Stimulated activated naive CD8-positive, alpha-beta T cell treated with anti-CD3 and anti-CD28 coated beads, Interleukin-15, Interleukin-2, amounts not matched to agents 100 ng/mL and 50 ng/mL, for 24 hours (primary cell): ENCODE results near the gene TYW1.
"Not testable (repeated sequence)": the region's sequence is repeated elsewhere in the genome, so short reads cannot be mapped to it uniquely, and the experiment has no call there.

Source experiments
- H3K27ac Mint-ChIP-seq: one replicate; pipeline ENCODE4 v1.8.0; 2021; ENCODE audit warnings: mild to moderate bottlenecking, mixed read lengths
- H3K27me3 Mint-ChIP-seq: one replicate; pipeline ENCODE4 v1.8.0; 2021; ENCODE audit warnings: mixed read lengths
- H3K36me3 Mint-ChIP-seq: one replicate; pipeline ENCODE4 v1.8.0; 2021; ENCODE audit warnings: low read depth, mixed read lengths
- H3K4me1 Mint-ChIP-seq: one replicate; pipeline ENCODE4 v1.8.0; 2021; ENCODE audit warnings: low read depth, mixed read lengths
- H3K4me3 Mint-ChIP-seq: one replicate; pipeline ENCODE4 v1.8.0; 2021; ENCODE audit warnings: mild to moderate bottlenecking, mixed read lengths
- H3K9me3 Mint-ChIP-seq: one replicate; pipeline ENCODE4 v1.8.0; 2021; ENCODE audit warnings: mixed read lengths

TYW1 gene

DNA sequence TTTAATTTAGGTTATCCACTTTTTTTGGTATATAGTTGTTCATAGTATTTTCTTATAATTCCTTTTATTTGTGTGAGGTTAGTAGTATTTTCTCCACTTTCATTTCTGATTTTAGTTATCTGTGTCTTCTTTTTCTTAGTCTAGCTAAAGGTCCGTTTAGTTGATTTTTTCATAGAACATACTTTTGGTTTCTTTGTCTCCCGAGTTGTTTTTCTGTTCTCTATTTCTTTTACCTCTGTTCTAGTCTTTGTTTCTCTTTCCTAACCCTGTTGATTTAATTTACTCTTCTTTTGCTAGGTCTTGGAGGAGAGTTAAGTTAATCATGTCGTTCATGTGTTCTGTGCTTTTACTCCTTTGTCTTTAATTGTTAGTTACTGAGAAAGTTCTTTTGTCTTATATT lies 174.5 kb downstream of the TYW1 start:
- H3K9me3 Mint-ChIP-seq, H3K27ac Mint-ChIP-seq, H3K4me3 Mint-ChIP-seq: not testable (repeated sequence)

DNA sequence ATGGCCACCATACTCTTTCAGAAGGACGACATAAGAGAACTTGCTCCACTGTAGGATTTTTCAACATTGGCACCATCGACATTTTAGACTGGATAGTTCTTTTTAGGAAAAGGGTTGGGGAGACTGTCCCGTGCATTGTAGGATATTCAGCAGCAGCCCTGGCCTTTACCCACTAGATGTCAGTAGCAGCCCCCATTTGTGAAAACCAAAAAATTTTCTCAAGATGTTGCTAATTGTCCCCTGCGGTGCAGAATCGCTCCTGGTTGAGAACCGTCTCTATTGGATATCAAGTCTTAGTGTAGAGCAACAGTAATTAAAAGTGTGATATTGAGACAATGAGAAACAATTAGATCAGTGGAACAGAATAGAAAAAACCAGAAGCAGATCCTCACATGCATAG lies 180.1 kb downstream of the TYW1 start:
- H3K4me3 Mint-ChIP-seq, H3K4me1 Mint-ChIP-seq, H3K27ac Mint-ChIP-seq, H3K9me3 Mint-ChIP-seq, H3K36me3 Mint-ChIP-seq, H3K27me3 Mint-ChIP-seq: not testable (repeated sequence)

More for the DNA sequence above, 174.5 kb downstream of the TYW1 start:
- H3K27me3 Mint-ChIP-seq, H3K36me3 Mint-ChIP-seq, H3K4me1 Mint-ChIP-seq: not testable (repeated sequence)

DNA sequence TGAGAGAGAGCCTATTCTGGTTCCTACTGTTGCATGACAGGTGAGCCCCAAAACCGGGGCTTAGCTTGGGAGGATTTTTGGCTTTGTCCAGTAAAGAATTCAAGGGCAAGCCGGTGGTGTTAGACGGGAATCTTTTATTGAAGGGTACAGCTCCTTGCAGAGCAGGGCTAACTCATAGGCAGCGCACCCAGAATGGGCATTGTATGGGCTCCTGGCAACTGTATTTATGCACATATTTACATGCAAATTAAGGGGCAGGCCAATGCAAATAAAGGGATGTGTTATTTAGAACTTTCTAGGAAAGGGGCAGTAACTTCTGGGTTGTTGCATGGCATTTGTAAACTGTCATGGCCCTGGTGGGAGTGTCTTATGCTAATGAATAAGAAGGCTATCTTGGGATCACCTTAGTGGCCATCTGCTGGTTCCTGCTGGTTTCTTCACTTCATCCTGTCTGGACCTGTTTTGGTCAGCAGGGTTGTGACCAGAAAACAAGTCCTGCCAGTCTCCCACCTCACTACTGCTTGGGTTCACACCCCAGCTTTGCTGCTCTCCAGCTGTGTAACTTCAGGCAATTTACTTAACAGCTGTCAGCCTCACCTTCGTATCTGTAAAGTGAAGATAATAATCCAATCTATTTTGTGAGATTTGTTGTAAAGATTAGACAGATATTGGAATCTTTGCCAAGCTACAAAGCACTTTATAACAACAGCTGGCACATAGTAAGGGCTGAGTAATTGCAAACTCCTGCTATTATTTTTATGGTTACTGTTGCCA lies 182.5 kb downstream of the TYW1 start:
- H3K36me3 Mint-ChIP-seq, H3K27ac Mint-ChIP-seq, H3K4me1 Mint-ChIP-seq, H3K27me3 Mint-ChIP-seq, H3K4me3 Mint-ChIP-seq, H3K9me3 Mint-ChIP-seq: not testable (repeated sequence)

DNA sequence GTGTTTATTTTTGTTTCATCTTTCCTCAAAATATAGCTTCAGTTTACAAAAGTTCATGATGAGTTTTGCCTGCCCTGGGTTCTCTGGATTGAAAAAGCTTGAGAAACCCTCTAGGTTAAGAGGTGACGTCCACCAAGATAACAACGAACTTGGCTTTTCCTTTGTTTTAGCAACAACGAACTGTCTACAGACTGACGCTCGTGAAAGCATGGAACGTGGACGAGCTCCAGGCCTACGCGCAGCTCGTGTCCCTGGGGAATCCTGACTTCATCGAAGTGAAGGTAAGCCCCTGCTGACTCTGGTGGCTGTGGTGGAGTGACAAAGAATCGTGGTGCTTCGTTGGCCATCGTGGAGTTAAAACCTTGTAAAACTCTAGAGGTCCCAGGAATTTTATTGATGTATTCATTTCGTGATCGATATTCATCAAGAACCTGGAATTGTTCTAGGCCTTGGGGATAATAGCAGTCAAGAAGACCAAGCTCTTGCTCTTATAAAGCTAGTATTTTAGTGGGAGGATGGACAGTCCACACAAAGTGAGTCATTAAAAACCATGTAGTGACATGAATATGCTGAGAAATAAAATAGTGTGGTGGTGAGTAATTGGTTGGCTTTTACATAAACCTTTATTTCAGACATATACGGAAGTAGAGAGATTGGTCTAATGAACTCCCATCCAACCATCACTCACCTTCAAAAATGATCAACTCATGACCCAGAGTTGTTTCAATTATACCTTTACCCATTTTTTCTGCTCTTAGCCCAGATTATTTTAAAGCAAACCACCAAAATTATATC lies 186.5 kb downstream of the TYW1 start:
- not testable (repeated sequence) for H3K27me3 Mint-ChIP-seq, H3K9me3 Mint-ChIP-seq, H3K4me3 Mint-ChIP-seq, H3K36me3 Mint-ChIP-seq, H3K27ac Mint-ChIP-seq
- peaks cover 13% of the 10 kb centered on the region for H3K4me1 Mint-ChIP-seq

DNA sequence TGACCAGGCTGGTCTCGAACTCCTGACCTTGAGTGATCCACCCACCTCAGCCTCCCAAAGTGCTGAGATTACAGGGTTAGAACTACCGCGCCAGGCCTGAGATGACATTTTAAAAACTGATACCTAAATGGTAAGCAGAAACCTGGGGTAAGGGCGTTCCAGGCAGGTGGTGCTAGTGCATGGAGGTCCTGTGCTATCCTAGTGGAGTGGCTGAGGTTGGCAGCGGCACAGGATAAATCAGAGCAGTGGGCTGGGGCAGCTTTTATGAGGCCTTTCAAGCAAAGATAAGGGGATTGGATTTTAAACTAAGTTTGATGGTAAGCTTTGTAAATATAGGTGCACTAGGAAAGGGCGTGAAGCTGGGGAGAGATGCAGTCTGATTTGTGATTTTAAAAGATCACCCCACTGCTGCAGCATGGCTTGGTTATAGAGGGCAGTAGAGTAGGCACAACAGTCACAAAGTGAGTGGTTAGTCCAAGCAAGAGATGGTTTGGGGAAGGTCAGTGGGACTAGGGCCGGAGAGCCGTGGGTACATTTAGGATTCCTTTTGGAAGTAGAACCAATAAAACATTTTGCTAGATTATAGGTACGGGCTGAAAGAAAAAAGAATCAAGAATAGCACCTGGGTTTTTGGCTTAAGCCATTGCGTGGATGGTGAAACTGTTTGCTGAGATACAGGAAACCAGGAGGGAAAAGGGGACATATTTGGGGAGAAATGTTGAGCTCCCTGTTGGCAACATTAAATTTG lies 188.5 kb downstream of the TYW1 start:
- H3K27ac Mint-ChIP-seq: peak overlapping the region; percentile 6
- H3K4me1 Mint-ChIP-seq: peaks cover 14% of the 10 kb centered on the region
- not testable (repeated sequence) for H3K27me3 Mint-ChIP-seq, H3K4me3 Mint-ChIP-seq, H3K36me3 Mint-ChIP-seq, H3K9me3 Mint-ChIP-seq

DNA sequence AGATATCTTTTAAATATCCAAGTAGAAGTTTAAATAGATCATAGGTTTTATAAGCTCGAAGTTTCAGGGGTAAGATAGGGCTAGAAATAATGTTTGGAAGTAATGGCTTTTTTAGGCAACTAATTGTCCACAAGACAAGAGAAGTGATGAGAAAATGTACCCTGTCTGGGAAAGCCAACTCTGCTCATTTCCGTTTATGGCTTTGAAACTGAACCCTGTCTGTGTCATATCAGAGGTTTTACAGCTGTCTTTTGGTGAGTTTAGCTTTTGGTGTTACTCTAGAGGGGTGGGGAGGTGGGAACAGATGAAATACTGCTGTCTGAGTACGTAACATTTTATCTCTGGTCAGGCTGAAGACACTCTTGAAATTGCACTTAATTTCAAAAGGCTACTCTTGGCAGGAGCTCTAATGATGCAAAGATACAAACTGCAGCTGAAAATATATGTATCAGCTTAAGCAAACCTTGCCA lies 189.1 kb downstream of the TYW1 start:
- not testable (repeated sequence) for H3K27me3 Mint-ChIP-seq, H3K9me3 Mint-ChIP-seq, H3K4me3 Mint-ChIP-seq, H3K36me3 Mint-ChIP-seq, H3K27ac Mint-ChIP-seq
- H3K4me1 Mint-ChIP-seq: peaks cover 19% of the 10 kb centered on the region

DNA sequence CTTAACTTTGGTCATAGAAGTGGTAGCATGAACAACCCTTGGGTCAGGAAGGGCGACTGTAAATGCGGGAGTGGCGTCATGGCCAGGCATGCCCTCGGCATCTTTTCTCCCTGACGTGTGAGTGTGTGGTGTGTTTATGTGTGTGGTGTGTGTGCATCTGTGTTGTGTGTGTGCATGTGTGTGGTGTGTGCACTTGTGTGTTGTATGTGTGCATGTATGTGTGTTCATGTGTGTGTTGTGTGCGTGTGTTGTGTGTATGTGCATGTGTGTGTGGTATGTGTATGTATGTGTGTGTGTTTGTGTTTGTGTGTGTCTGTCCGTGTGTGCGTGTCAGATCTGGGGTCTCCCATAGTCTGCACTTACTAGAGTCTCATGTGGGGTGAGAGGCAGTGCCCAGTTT lies 192.5 kb downstream of the TYW1 start:
- H3K27me3 Mint-ChIP-seq, H3K27ac Mint-ChIP-seq, H3K9me3 Mint-ChIP-seq, H3K36me3 Mint-ChIP-seq, H3K4me3 Mint-ChIP-seq: not testable (repeated sequence)
- H3K4me1 Mint-ChIP-seq: peaks cover 29% of the 10 kb centered on the region

DNA sequence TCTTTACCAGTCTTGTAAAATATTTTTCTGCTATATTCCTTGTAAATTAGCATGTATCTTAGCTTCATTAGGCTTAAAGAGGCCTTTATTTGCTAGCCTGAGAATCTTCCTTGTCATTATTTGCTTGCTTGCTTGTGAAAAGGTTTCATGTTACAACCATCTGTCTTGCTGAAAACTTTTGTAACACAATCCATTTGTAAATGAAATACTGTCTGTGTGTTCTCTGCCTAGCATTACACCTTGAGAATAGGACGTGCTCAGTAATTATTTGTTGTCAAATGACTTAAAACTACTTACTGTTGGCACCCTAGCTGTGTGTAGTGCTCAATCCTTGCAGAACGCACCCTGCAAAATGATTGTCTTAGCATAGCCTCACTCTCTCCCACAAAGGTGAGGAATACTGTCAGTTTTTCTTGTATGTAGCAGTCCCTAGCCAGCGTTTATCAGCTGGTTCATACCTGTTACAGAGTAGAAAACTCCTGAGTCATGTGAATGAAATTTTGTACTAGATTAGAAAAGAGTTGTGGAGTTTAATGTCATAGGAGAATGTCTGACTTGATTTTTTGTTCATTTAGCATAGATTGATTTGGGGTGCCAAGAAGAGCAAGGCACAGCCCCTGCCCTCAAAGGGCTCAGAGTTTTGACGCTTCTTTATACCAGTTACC lies 193.3 kb downstream of the TYW1 start:
- not testable (repeated sequence) for H3K27me3 Mint-ChIP-seq, H3K36me3 Mint-ChIP-seq, H3K9me3 Mint-ChIP-seq, H3K4me3 Mint-ChIP-seq, H3K27ac Mint-ChIP-seq
- H3K4me1 Mint-ChIP-seq: peaks cover 25% of the 10 kb centered on the region

DNA sequence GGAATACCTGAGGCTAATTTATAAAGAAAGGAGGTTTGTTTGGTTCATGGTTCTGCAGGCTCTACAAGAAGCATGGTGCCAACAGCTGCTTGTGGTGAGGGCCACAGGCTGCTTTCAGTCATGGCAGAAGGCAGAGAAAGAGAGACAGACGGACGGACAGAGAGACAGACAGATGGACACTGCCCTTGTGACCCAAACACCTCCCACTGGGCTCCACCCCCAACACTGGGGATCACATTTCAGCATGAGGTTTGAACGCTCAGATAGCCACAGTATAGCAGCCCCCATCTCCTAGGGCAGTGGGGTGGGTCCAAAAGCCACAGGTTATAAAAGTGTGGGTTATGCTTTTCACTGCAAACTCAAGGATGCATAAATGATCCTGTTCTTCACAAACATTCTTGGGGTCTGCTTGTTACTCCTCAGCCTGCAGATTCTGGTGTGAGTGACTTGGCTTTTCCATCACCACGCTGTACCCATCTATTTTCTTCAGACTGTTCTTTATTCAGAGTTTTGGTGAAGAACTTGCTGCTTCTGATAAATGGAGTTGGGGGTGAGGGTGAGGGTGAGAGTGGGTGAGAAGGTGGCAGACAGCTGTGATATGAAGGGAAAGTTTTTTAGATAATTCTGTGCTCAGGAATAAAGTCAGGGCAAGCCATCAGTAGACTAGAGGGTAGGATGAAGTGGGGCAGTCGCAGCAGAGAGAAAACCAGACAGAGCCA lies 194.5 kb downstream of the TYW1 start:
- Mint-ChIP-seq H3K36me3 (peaks cover 21% of the 10 kb centered on the region), H3K4me1 (peaks cover 17% of the 10 kb centered on the region)
- not testable (repeated sequence) for H3K4me3 Mint-ChIP-seq, H3K27me3 Mint-ChIP-seq, H3K27ac Mint-ChIP-seq, H3K9me3 Mint-ChIP-seq

DNA sequence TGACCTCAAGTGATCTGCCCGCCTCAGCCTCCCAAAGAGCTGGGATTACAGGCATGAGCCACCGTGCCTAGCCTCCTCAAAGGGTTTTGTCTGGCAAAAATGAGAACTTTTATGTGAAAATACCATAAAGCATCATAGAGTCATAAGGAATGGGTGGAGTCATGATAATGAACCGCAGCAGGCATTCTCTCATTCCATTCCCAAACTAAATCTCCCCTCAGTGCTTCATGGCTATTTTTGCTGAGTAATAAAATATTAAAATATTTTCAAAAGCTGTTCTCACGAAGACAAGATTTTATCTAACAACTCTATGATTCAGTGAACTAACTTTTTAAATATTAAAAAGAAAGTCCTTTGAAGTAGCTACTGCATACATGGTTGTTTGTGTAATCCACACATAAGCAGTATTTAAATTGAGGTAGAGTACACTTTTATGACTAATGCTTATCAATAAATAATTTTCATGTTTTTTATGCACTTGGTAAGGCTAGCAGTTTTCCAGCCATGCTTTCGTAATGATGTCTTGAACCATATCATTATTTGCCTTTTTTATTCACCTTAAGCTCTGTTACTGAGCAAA lies 195.6 kb downstream of the TYW1 start:
- peaks cover 28% of the 10 kb centered on the region for H3K36me3 Mint-ChIP-seq
- H3K4me1 Mint-ChIP-seq: peaks cover 17% of the 10 kb centered on the region
- not testable (repeated sequence) for H3K27ac Mint-ChIP-seq, H3K27me3 Mint-ChIP-seq, H3K4me3 Mint-ChIP-seq, H3K9me3 Mint-ChIP-seq

DNA sequence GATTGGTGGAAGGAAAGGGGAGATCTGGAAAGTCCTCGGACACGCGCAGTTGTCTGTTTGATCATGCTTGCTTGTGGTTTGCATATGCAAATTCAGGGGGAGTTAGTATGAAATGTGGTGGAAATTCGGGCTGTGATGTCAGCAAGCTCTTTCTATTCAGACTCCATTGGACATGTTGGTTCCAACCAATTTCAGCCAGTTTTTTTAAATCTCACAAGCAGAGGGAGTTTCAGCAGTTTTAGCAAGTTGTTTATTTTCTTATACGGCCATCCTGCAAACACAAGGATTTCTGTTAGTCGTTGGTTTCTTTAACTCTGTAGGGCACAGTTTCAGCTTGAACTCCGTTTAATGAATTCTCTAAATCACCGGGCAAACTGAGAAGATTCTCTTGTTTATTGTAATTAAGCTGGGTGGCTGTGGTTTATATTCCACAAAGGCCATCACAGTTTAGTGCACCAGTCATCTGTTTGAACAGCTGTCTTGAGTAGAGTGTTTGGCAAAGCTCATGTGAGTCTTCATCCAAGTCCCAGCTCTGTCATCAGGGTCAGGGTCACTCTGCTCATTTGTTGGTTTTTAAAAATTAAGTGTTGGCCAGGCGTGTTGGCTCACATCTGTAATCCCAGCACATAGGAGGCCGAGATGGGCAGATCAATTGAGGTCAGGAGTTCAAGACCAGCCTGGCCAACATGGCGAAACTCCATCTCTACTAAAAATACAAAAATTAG lies 196.4 kb downstream of the TYW1 start:
- H3K4me3 Mint-ChIP-seq, H3K9me3 Mint-ChIP-seq, H3K27ac Mint-ChIP-seq, H3K27me3 Mint-ChIP-seq: not testable (repeated sequence)
- peaks cover 17% of the 10 kb centered on the region for H3K4me1 Mint-ChIP-seq
- H3K36me3 Mint-ChIP-seq: peaks cover 28% of the 10 kb centered on the region

DNA sequence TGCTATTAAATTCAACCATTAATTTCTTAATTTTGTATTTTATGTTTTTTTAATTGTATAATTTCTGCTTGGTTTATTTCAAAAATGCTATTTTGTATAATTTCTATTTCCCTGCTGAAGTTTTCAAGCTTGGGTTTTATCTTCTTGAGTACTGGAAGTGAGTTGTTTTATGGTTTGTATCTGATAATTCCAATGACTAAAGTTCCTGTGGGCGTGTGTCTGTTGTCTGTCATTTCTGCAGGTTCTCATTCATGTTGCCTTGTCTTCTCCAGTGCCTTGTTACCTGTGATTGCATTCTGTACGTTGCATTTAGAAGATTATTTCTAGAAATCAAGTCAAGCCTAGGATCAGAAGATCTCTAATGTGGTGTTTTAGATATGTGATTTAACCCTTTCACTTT lies 199.5 kb downstream of the TYW1 start:
- peaks cover 45% of the 10 kb centered on the region for H3K36me3 Mint-ChIP-seq
- not testable (repeated sequence) for H3K4me3 Mint-ChIP-seq

DNA sequence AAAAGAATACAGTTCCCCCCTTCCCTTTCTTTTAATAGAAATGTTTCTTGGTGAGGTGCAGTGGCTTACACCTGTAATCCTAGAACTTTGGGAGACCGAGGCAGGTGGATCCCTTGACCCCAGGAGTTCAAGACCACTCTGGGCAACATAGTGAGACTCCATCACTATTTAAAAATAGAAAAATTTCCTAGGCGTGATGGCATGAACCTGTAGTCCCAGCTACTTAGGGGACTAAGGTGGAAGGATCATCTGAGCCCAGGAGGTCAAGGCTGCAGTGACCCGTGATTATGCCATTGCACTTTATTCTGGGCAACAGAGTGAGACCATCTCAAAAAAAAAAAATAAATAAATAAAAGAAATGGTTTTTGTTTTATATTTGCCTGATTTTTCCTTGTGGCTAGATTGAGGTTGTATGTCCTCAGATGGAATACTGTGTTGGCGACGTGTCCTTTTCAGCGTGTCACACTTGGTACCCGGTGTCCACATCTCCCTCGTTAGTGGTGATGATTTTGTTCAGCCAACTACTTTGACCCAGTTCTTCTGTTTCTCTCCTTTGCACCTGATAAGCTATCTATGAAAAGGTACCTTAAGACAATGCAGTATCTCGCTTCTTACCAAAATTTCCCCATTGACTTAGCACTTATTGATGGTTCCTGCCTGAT lies 202.4 kb downstream of the TYW1 start:
- H3K27ac Mint-ChIP-seq, H3K4me3 Mint-ChIP-seq, H3K4me1 Mint-ChIP-seq, H3K9me3 Mint-ChIP-seq, H3K27me3 Mint-ChIP-seq: not testable (repeated sequence)
- peaks cover 55% of the 10 kb centered on the region for H3K36me3 Mint-ChIP-seq

More for the DNA sequence above, 199.5 kb downstream of the TYW1 start:
- H3K27ac Mint-ChIP-seq, H3K27me3 Mint-ChIP-seq, H3K9me3 Mint-ChIP-seq: not testable (repeated sequence)
- peaks cover 12% of the 10 kb centered on the region for H3K4me1 Mint-ChIP-seq
